HCEC 1CT (cell line): ENCODE results near the gene PNCK.

Experiments
- DNase-seq: peaks from one replicate; pipeline ENCODE4 v3.0.0-alpha.2; 2017

Gene PNCK

GRCh38 chrX:153626025-153626633, 47.5 kb downstream of the PNCK start:
- DNase-seq, result no peak

- no peak for DNase-seq
These were observed 48.2 kb downstream of the PNCK start for GRCh38 chrX:153625271-153626024.

- no peak for DNase-seq
These were observed 49.2 kb downstream of the PNCK start for GRCh38 chrX:153624196-153625091.

- DNase-seq, result no peak
These were observed 50.1 kb downstream of the PNCK start for GRCh38 chrX:153623310-153624029.

- DNase-seq, result no peak
These were observed 50.8 kb downstream of the PNCK start for GRCh38 chrX:153622661-153623309.

GRCh38 chrX:153621949-153622598, 51.5 kb downstream of the PNCK start:
- DNase-seq, result no peak

GRCh38 chrX:153620576-153620975, 53.0 kb downstream of the PNCK start:
- no peak for DNase-seq
